Measurements from ENCODE around the gene KRT37. TPM values are rescaled to one million over a fixed set of nuclear protein-coding genes. Genes with fewer than 3 reads are reported as not detected.

Gene KRT37
- total RNA-seq, 1 experiment from 2014 or later = not detected

- H3K9ac ChIP-seq (ENCODE audit: extremely low read depth, insufficient read length, low read length) = no peak overlapping the region
- TF ChIP-seq, protein P1, sequence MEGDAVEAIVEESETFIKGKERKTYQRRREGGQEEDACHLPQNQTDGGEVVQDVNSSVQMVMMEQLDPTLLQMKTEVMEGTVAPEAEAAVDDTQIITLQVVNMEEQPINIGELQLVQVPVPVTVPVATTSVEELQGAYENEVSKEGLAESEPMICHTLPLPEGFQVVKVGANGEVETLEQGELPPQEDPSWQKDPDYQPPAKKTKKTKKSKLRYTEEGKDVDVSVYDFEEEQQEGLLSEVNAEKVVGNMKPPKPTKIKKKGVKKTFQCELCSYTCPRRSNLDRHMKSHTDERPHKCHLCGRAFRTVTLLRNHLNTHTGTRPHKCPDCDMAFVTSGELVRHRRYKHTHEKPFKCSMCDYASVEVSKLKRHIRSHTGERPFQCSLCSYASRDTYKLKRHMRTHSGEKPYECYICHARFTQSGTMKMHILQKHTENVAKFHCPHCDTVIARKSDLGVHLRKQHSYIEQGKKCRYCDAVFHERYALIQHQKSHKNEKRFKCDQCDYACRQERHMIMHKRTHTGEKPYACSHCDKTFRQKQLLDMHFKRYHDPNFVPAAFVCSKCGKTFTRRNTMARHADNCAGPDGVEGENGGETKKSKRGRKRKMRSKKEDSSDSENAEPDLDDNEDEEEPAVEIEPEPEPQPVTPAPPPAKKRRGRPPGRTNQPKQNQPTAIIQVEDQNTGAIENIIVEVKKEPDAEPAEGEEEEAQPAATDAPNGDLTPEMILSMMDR (conservative IDR thresholded peaks at IDR 0.05) = no peak
- H4K8ac ChIP-seq (replicated peaks; ENCODE audit: insufficient read length, low read depth, low read length) = no peak overlapping the region
- H3K27ac ChIP-seq (ENCODE audit: insufficient read length, low read depth, low read length) = no peak overlapping the region
- H2AK5ac ChIP-seq (ENCODE audit: insufficient read length, low read length) = no peak overlapping the region
- no peak overlapping the region for H3K56ac ChIP-seq (ENCODE audit: insufficient read length, low read depth, low read length)
- Mint-ChIP-seq H3K4me1 (no peaks in the 10 kb centered on the region), H3K4me3 (no peak overlapping the region), H3K36me3 (ENCODE audit: insufficient read depth in 1 of 3, low read depth in 3 of 3) (no peaks in the 10 kb centered on the region), H3K27ac (no peak overlapping the region), H3K9me3 (peaks cover 0 to 2% of the 10 kb centered on the region in 2 experiments; a peak in 1 of 5 replicates), H3K27me3 (ENCODE audit: low read depth) (peaks cover 11% of the 10 kb centered on the region)
- no peaks in the 10 kb centered on the region for H3K23me2 ChIP-seq (ENCODE audit: insufficient read length, low read depth, low read length, poor library complexity, severe bottlenecking)
- no peak overlapping the region for H3K23ac ChIP-seq (ENCODE audit: insufficient read length, low read depth, low read length)
- H2BK15ac ChIP-seq (ENCODE audit: low read depth, low read length) = no peak overlapping the region
- no peak overlapping the region for H3K18ac ChIP-seq (ENCODE audit: insufficient read length, low read depth, low read length)
- no peaks in the 10 kb centered on the region for H3K27me3 ChIP-seq (ENCODE audit: insufficient read depth, low read length)
- no peak overlapping the region for H4K91ac ChIP-seq (ENCODE audit: insufficient read length, low read depth, low read length)
- H3K4ac ChIP-seq (ENCODE audit: low read depth, low read length) = no peak overlapping the region
- no peak overlapping the region for H2BK12ac ChIP-seq (ENCODE audit: insufficient read length, low read depth, low read length)
- no peak overlapping the region for H2BK5ac ChIP-seq (ENCODE audit: insufficient read length, low read length)
- no peak overlapping the region for H2BK20ac ChIP-seq (ENCODE audit: low read depth, low read length, poor library complexity, severe bottlenecking)
- H3T11ph ChIP-seq (ENCODE audit: low read length) = no peak overlapping the region
- no peak for DNase-seq
- no peaks in the 10 kb centered on the region for H3K79me2 ChIP-seq (ENCODE audit: insufficient read depth, low read length)
- H3K9me3 ChIP-seq (ENCODE audit: control insufficient read depth, low read depth, low read length) = no peaks in the 10 kb centered on the region
- H4K20me1 ChIP-seq (ENCODE audit: control insufficient read depth, insufficient read depth, insufficient read length) = no peaks in the 10 kb centered on the region
- H2BK120ac ChIP-seq (ENCODE audit: low read depth, low read length, poor library complexity, severe bottlenecking) = no peak overlapping the region
- H3K79me1 ChIP-seq (ENCODE audit: insufficient read depth, low read depth, low read length, poor library complexity, severe bottlenecking) = no peaks in the 10 kb centered on the region
- H3K4me1 ChIP-seq (ENCODE audit: insufficient read depth, low read length) = no peaks in the 10 kb centered on the region
- no CpG with 5 or more reads among the region's 15 CpGs for WGBS (ENCODE audit: extremely low coverage, insufficient read length, low lambda C conversion rate)
- H4K5ac ChIP-seq (ENCODE audit: insufficient read length, low read depth, low read length) = no peak overlapping the region
- no peak overlapping the region for H2AFZ ChIP-seq (ENCODE audit: low read length)
- H3K14ac ChIP-seq (ENCODE audit: insufficient read depth, low read length) = no peak overlapping the region
- no peak overlapping the region for H3K4me2 ChIP-seq (ENCODE audit: insufficient read depth, insufficient read length, low read length)
Measured at GRCh38 chr17:41462705-41463104, 38.3 kb upstream of the KRT37 start.
